Heart left ventricle (tissue), 13 donors: ENCODE data around the gene ZMIZ1.

Experiments
- POLR2A ChIP-seq, 2 donors: fragments of 450-650 bp; IDR thresholded peaks; one replicate each; pipeline ENCODE4 v1.6.1; 2017; ENCODE audit warnings: antibody characterized with exemption in 2 of 2, mild to moderate bottlenecking in 2 of 2, moderate library complexity in 2 of 2
- TF ChIP-seq, protein P1 (sequence below), 12 donors: fragments of 200-600 bp; sonication (generic) in 4 of 12; IDR thresholded peaks; one replicate each; pipeline versions ENCODE4 v1.5.0 to v1.8.0; 2018 to 2022; ENCODE audit warnings: antibody characterized with exemption in 12 of 12, mild to moderate bottlenecking in 5 of 12
- donor health status: ischemic (EF 13 %, LVEDD 7.1; RV severe dilation, severe dysfunction).
- donor health status: DM: no; HTN: yes; CAD: no.
- donor health status: DM: no; HTN: no; CAD: no.
- donor health status: ischemic (EF 25% LVEDD 6.9; RV normal size, moderate dysfunction).
- donor health status: ischemic (EF 25% LVEDD 5.7; RV mildly dilated, moderate dysfunction).
- donor health status: ischemic (EF 35%, LVEDD 5.7; RV mildly dilated, moderate dysfunction).
- donor health status: nonischemic (EF 11% LVEDD 7.7; RV severe dilation, severe dysfunction).
- donor health status: DM: yes; HTN: yes; CAD: no.
- donor health status: PGD.
- donor health status: ischemic (EF 29% LVEDD 5.4; RV normal size, mild dysfunction).
- donor health status: nonischemic (EF 23%, LVEDD 6.1; RV moderate dilation, normal function).

DNA sequence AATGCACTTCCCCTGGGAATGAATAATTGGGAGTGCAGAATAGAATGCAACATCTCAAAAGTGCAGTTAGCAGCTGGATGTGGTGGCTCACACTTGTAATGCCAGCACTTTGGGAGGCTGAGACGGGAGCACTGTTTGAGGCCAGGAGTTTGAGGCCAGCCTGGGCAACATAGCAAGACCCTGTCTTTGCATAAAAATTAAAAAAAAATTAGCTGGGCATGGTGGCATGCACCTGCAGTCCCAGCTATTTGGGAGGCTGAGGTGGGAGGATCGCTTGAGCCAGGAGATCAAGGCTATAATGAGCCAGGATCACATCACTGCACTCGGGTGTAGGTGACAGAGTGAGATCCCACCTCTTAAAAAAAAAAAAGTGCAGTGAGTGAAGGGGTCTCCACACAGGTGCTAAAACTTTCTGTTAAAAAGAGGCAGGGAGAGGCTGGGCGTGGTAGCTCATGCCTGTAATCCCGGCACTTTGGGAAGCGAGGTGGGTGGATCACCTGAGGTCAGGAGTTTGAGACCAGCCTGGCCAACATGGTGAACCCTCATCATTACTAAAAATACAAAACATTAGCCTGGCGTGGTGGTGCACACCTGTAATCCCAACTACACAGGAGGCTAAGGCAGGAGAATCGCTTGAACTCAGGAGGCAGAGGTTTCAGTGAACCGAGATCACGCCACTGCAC lies 13.5 kb upstream of the ZMIZ1 start:
- TF ChIP-seq, protein P1, sequence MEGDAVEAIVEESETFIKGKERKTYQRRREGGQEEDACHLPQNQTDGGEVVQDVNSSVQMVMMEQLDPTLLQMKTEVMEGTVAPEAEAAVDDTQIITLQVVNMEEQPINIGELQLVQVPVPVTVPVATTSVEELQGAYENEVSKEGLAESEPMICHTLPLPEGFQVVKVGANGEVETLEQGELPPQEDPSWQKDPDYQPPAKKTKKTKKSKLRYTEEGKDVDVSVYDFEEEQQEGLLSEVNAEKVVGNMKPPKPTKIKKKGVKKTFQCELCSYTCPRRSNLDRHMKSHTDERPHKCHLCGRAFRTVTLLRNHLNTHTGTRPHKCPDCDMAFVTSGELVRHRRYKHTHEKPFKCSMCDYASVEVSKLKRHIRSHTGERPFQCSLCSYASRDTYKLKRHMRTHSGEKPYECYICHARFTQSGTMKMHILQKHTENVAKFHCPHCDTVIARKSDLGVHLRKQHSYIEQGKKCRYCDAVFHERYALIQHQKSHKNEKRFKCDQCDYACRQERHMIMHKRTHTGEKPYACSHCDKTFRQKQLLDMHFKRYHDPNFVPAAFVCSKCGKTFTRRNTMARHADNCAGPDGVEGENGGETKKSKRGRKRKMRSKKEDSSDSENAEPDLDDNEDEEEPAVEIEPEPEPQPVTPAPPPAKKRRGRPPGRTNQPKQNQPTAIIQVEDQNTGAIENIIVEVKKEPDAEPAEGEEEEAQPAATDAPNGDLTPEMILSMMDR (IDR thresholded peaks at IDR 0.05) = no peak
- no peak for TF ChIP-seq POLR2A (IDR thresholded peaks at IDR 0.05)
